ENCODE results near the gene RAB25.

- TF ChIP-seq, protein P1, sequence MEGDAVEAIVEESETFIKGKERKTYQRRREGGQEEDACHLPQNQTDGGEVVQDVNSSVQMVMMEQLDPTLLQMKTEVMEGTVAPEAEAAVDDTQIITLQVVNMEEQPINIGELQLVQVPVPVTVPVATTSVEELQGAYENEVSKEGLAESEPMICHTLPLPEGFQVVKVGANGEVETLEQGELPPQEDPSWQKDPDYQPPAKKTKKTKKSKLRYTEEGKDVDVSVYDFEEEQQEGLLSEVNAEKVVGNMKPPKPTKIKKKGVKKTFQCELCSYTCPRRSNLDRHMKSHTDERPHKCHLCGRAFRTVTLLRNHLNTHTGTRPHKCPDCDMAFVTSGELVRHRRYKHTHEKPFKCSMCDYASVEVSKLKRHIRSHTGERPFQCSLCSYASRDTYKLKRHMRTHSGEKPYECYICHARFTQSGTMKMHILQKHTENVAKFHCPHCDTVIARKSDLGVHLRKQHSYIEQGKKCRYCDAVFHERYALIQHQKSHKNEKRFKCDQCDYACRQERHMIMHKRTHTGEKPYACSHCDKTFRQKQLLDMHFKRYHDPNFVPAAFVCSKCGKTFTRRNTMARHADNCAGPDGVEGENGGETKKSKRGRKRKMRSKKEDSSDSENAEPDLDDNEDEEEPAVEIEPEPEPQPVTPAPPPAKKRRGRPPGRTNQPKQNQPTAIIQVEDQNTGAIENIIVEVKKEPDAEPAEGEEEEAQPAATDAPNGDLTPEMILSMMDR (IDR thresholded peaks at IDR 0.05; ENCODE audit: insufficient read depth, low read depth, low read length): no peak
- no peak for TF ChIP-seq EZH2 (IDR thresholded peaks at IDR 0.05; ENCODE audit: insufficient read depth, low read length)
Observed at GRCh38 chr1:156076609-156077429, 15.9 kb downstream of the RAB25 start.

Measured in astrocyte (in vitro differentiated cells and primary cell).